Stomach (tissue), 4 donors: ENCODE results near the gene PRKG1.

Experiments
- CTCF ChIP-seq, 7 experiments: fragments of 450-650 bp in 4 of 7; fragments of 200-600 bp in 3 of 7; sonication (generic) in 3 of 7; IDR thresholded peaks; one replicate each; pipeline ENCODE4 v1.5.1; 2016 to 2019; ENCODE audit warnings: antibody characterized with exemption in 7 of 7, control low read depth in 2 of 7, mild to moderate bottlenecking in 1 of 7
- POLR2A ChIP-seq, 4 donors: fragments of 450-650 bp; IDR thresholded peaks; one replicate each; pipeline ENCODE4 v1.6.1; 2016; ENCODE audit warnings: antibody characterized with exemption in 4 of 4, control low read depth in 2 of 4, mild to moderate bottlenecking in 1 of 4, moderate library complexity in 1 of 4

GRCh38 chr10:51397695-51398094, 323.4 kb downstream of the PRKG1 start:
- no peak for TF ChIP-seq POLR2A (IDR thresholded peaks at IDR 0.05)
- no peak for TF ChIP-seq CTCF (IDR thresholded peaks at IDR 0.05)
